ENCODE results near the gene NPPB. TPM values are rescaled to one million over a fixed set of nuclear protein-coding genes. Genes with fewer than 3 reads are reported as not detected.

The NPPB gene
- total RNA-seq, 1 experiment from 2014 or later = not detected

DNA sequence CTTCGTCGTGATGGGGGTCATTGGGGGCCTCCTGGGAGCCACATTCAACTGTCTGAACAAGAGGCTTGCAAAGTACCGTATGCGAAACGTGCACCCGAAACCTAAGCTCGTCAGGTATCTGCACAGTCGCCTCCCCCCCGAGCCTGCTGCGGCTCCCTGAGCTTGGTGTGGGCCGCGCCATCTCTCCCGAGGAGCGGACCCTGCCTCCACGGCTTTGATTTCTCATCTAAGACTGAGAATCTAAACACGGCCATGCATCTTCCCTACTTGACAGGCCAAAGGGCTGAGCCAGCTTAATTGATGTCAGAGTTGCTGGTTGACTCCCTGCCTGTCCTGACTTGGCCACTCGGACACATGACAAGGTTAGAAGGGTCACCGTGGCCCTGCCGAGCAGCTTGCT, 30.2 kb downstream of the NPPB start:
- H3K4me3 Mint-ChIP-seq (ENCODE audit: unreplicated experiment) = no peak overlapping the region
- CTCF ChIA-PET = interaction anchor here (1.7 kb wide), 1 partner anchor 10 kb away, joined by 6 read pairs; no protein-coding TSS in a partner anchor

GRCh38 chr1:11826946-11827345, 31.8 kb downstream of the NPPB start:
- H3K27ac Mint-ChIP-seq (ENCODE audit: low read depth, unreplicated experiment) = no peak overlapping the region
- POLR2A ChIA-PET = no interaction called here
- H3K36me3 Mint-ChIP-seq (ENCODE audit: insufficient read depth, unreplicated experiment) = peaks cover 58% of the 10 kb centered on the region
- H3K4me1 Mint-ChIP-seq (ENCODE audit: insufficient read depth, unreplicated experiment) = peaks cover 1% of the 10 kb centered on the region
- TF ChIP-seq CTCF (IDR thresholded peaks at IDR 0.05; ENCODE audit: unreplicated experiment) = no peak
- no TSS peak for BruUV-seq (replicated peaks)
- no peaks in the 10 kb centered on the region for H3K9me3 Mint-ChIP-seq (ENCODE audit: unreplicated experiment)
- intact Hi-C loops (cut with micrococcal nuclease) = no loop called here
- CTCF ChIA-PET = interaction anchor here (0.5 kb wide), 1 partner anchor 318 kb away, joined by 3 read pairs; no protein-coding TSS in a partner anchor
- no peaks in the 10 kb centered on the region for H3K27me3 Mint-ChIP-seq (ENCODE audit: insufficient read depth, unreplicated experiment)
- no peak overlapping the region for H3K4me3 Mint-ChIP-seq (ENCODE audit: unreplicated experiment)
- DNase-seq (ENCODE audit: unreplicated experiment) = no peak

More for the DNA sequence above, 30.2 kb downstream of the NPPB start:
- Mint-ChIP-seq H3K4me1 (ENCODE audit: insufficient read depth, unreplicated experiment) (no peaks in the 10 kb centered on the region), H3K36me3 (ENCODE audit: insufficient read depth, unreplicated experiment) (peaks cover 60% of the 10 kb centered on the region), H3K27ac (ENCODE audit: low read depth, unreplicated experiment) (no peak overlapping the region), H3K27me3 (ENCODE audit: insufficient read depth, unreplicated experiment) (no peaks in the 10 kb centered on the region), H3K9me3 (ENCODE audit: unreplicated experiment) (no peaks in the 10 kb centered on the region)
- BruUV-seq (replicated peaks) = no TSS peak
- no peak for TF ChIP-seq CTCF (IDR thresholded peaks at IDR 0.05; ENCODE audit: unreplicated experiment)
- DNase-seq (ENCODE audit: unreplicated experiment) = no peak
- intact Hi-C loops (cut with micrococcal nuclease) = no loop called here
- POLR2A ChIA-PET = no interaction called here

- peaks cover 10% of the 10 kb centered on the region for H3K4me1 Mint-ChIP-seq (ENCODE audit: insufficient read depth, unreplicated experiment)
- no peak overlapping the region for H3K27ac Mint-ChIP-seq (ENCODE audit: low read depth, unreplicated experiment)
- intact Hi-C loops (cut with micrococcal nuclease) = no loop called here
- peaks cover 66% of the 10 kb centered on the region for H3K36me3 Mint-ChIP-seq (ENCODE audit: insufficient read depth, unreplicated experiment)
- no peak for DNase-seq (ENCODE audit: unreplicated experiment)
- no peak overlapping the region for H3K4me3 Mint-ChIP-seq (ENCODE audit: unreplicated experiment)
- TF ChIP-seq CTCF (IDR thresholded peaks at IDR 0.05; ENCODE audit: unreplicated experiment) = no peak
- CTCF ChIA-PET = interaction anchor here (0.9 kb wide), 1 partner anchor 13 kb away, joined by 3 read pairs; no protein-coding TSS in a partner anchor
- H3K9me3 Mint-ChIP-seq (ENCODE audit: unreplicated experiment) = no peaks in the 10 kb centered on the region
- POLR2A ChIA-PET = interaction anchor here (0.5 to 1.4 kb wide), 3 partner anchors 19 to 83 kb away, joined by 4 to 5 read pairs (median 4); partner anchors contain the start of genes CLCN6 and MTHFR
- BruUV-seq (replicated peaks) = no TSS peak
- H3K27me3 Mint-ChIP-seq (ENCODE audit: insufficient read depth, unreplicated experiment) = no peaks in the 10 kb centered on the region
Measured at GRCh38 chr1:11825131-11825530, 33.6 kb downstream of the NPPB start.

GRCh38 chr1:11823366-11824137, 35.2 kb downstream of the NPPB start:
- H3K4me1 Mint-ChIP-seq (ENCODE audit: insufficient read depth, unreplicated experiment) = peaks cover 10% of the 10 kb centered on the region

More at GRCh38 chr1:11823366-11824137, 35.2 kb downstream of the NPPB start:
- TF ChIP-seq CTCF (IDR thresholded peaks at IDR 0.05; ENCODE audit: unreplicated experiment) = no peak
- Mint-ChIP-seq H3K4me3 (ENCODE audit: unreplicated experiment) (no peak overlapping the region), H3K9me3 (ENCODE audit: unreplicated experiment) (no peaks in the 10 kb centered on the region), H3K36me3 (ENCODE audit: insufficient read depth, unreplicated experiment) (peaks cover 73% of the 10 kb centered on the region), H3K27ac (ENCODE audit: low read depth, unreplicated experiment) (no peak overlapping the region), H3K27me3 (ENCODE audit: insufficient read depth, unreplicated experiment) (no peaks in the 10 kb centered on the region)
- DNase-seq (ENCODE audit: unreplicated experiment) = no peak
- intact Hi-C loops (cut with micrococcal nuclease) = no loop called here
- POLR2A ChIA-PET = interaction anchor here (0.9 to 1.3 kb wide), 2 partner anchors 17 to 85 kb away, joined by 3 to 4 read pairs; partner anchors contain the start of genes CLCN6 and MTHFR
- CTCF ChIA-PET = no interaction called here
- BruUV-seq (replicated peaks) = no TSS peak

All from MCF 10A (cell line).